ENCODE results near the gene MICAL2. TPM values are rescaled to one million over a fixed set of nuclear protein-coding genes. Genes with fewer than 3 reads are reported as not detected.

MICAL2 gene
- total and polyA plus RNA-seq, 2 of the 8 experiments (the other 6 are each of a cell fraction or from before 2014, with no cell fraction given), result 1.3 to 4.1 TPM

DNA sequence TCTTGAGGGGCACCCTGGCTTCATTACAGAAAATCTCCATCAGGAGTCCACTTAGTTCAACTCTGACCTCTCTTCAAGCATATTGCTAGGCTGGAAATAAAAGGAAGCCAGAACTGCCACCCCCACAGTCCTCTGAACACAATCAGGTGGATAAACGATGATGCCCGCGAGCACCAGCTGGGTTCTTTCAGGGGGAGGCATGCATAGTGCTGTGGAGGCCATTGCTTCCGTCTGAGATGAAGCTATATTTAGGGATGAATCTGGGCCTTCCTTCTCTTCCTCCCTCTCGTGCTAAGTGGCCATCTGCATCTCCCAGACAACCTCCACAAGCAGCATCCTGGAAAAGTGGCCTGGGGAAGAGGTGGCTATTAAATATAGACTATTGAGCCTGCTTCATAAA lies 3.9 kb upstream of the MICAL2 start:
- POLR2A ChIA-PET (ENCODE audit: partially characterized antibody), result no interaction called here
- peaks cover 0 to 23% (median 22%) of the 10 kb centered on the region in 4 experiments; a peak in 5 of 7 replicates for H3K27me3 ChIP-seq (replicated peaks in 1 of 4; ENCODE audit: control insufficient read depth in 3 of 4, extremely low read depth in 1 of 4, insufficient read depth in 3 of 4, low read length in 3 of 4)
- peaks cover 12% of the 10 kb centered on the region for H3K23me2 ChIP-seq (ENCODE audit: low read depth, low read length)
- 92% methylated on average over 5 of the region's 5 CpGs; no CpG with 5 or more reads in 1 of the 2 experiments for WGBS, 2 experiments (ENCODE audit: extremely low coverage in 1 of 2, insufficient coverage in 1 of 2, insufficient read length in 1 of 2, insufficient replicate concordance in 2 of 2, low coverage in 1 of 2, low lambda C conversion rate in 2 of 2, missing lambda C conversion rate in 1 of 2)
- peaks cover 0 to 1% of the 10 kb centered on the region in 2 experiments for H4K20me1 ChIP-seq (replicated peaks in 1 of 2; ENCODE audit: control insufficient read depth in 1 of 2, insufficient read depth in 2 of 2, low read length in 2 of 2)
- no peaks in the 10 kb centered on the region for H3K36me3 ChIP-seq (ENCODE audit: control insufficient read depth in 2 of 4, insufficient read depth in 4 of 4, low read length in 3 of 4)
- H3K9me3 ChIP-seq (ENCODE audit: insufficient read depth in 2 of 2, low read depth in 1 of 2, low read length in 1 of 2), result no peaks in the 10 kb centered on the region
- no peaks in the 10 kb centered on the region for H3K79me1 ChIP-seq (ENCODE audit: low read depth, low read length)
- CTCF ChIA-PET (ENCODE audit: partially characterized antibody), result interaction anchor here (1.2 kb wide), 1 partner anchor 15 kb away, joined by 3 read pairs; no protein-coding TSS in a partner anchor
- no peak overlapping the region for H2AFZ ChIP-seq (ENCODE audit: low read length)
- no peaks in the 10 kb centered on the region for H3K79me2 ChIP-seq (ENCODE audit: control insufficient read depth in 1 of 2, insufficient read depth in 2 of 2, low read length in 2 of 2)
- peaks cover 7 to 23% (median 10%) of the 10 kb centered on the region in 4 experiments for H3K4me1 ChIP-seq (replicated peaks in 1 of 4; ENCODE audit: control insufficient read depth in 3 of 4, insufficient read depth in 4 of 4, low read length in 3 of 4)
- no peak overlapping the region for H4K91ac ChIP-seq (replicated peaks; ENCODE audit: insufficient read length, low read length)
- no peak overlapping the region for H4K5ac ChIP-seq (ENCODE audit: insufficient read length, low read depth, low read length)
- no peak overlapping the region for H2BK12ac ChIP-seq (ENCODE audit: low read depth, low read length)
- no peak overlapping the region for H2BK5ac ChIP-seq (ENCODE audit: low read depth, low read length)
- H3K56ac ChIP-seq (replicated peaks; ENCODE audit: insufficient read length, low read depth, low read length), result no peak overlapping the region
- no peak overlapping the region for H3K14ac ChIP-seq (ENCODE audit: insufficient read length)
- no peak overlapping the region for H3K4me3 ChIP-seq (ENCODE audit: extremely low read depth in 1 of 4, insufficient read depth in 2 of 4, low read depth in 3 of 4, low read length in 4 of 4)
- H3K18ac ChIP-seq (ENCODE audit: extremely low read depth, low read length), result no peak overlapping the region
- FAIRE-seq (no peak), DNase-seq (ENCODE audit: low read depth in 1 of 2, low spot score in 2 of 2) (no peak)
- H3K27ac ChIP-seq (ENCODE audit: low read depth, low read length), result no peak overlapping the region
- H3K23ac ChIP-seq (ENCODE audit: insufficient read length), result no peak overlapping the region
- no peak overlapping the region for H2AK5ac ChIP-seq (ENCODE audit: low read depth, low read length)
- no peak overlapping the region for H3K9ac ChIP-seq (replicated peaks in 1 of 4; ENCODE audit: extremely low read depth in 1 of 4, low read depth in 3 of 4, low read length in 3 of 4)
- no peak overlapping the region for H2BK15ac ChIP-seq (ENCODE audit: low read length)
- no peak overlapping the region for H3K4ac ChIP-seq (replicated peaks; ENCODE audit: insufficient read length, low read depth, low read length)
- H2BK120ac ChIP-seq (replicated peaks; ENCODE audit: low read depth, low read length), result no peak overlapping the region
- H2BK20ac ChIP-seq (ENCODE audit: low read length), result no peak overlapping the region
- no peak overlapping the region for H4K8ac ChIP-seq (ENCODE audit: extremely low read depth, insufficient read depth, low read length)
- no peak overlapping the region for H3K4me2 ChIP-seq (ENCODE audit: insufficient read depth in 1 of 2, low read depth in 2 of 2, low read length in 2 of 2)
- TF ChIP-seq EGR1 (IDR thresholded peaks at IDR 0.05; ENCODE audit: borderline replicate concordance, low read depth, low read length), result no peak
- no peak for TF ChIP-seq CHD1 (IDR thresholded peaks at IDR 0.05; ENCODE audit: low read depth, low read length)
- no peak for TF ChIP-seq BACH1 (IDR thresholded peaks at IDR 0.05; ENCODE audit: low read length)

All from H1 (cell line).